H1 (cell line): ENCODE measurements around the gene RGS11. TPM values are rescaled to one million over a fixed set of nuclear protein-coding genes. Genes with fewer than 3 reads are reported as not detected.

Source experiments
- HDAC2 ChIP-seq, 2 experiments: fragments of 300-600 bp in 1 of 2; sonication (generic) in 1 of 2; IDR thresholded peaks; 2 replicates each; pipeline ENCODE4 v1.6.1; 2011 to 2012; ENCODE audit warnings: low read depth in 2 of 2, low read length in 2 of 2, mild to moderate bottlenecking in 2 of 2, moderate library complexity in 2 of 2, borderline replicate concordance in 1 of 2, inconsistent platforms in 1 of 2
- SIRT6 ChIP-seq: IDR thresholded peaks from one replicate; pipeline ENCODE4 v1.7.1; 2012; ENCODE audit warnings: low read length, inconsistent platforms
- polyA plus RNA-seq, 7 experiments: library from polyadenylated mRNA; depleted of rRNA in 3 of 7; stranded (reverse) in 5 of 7; unstranded in 2 of 7; fragments of >200 nt in 5 of 7; fragments of 200-250 nt in 2 of 7; gene quantifications; 1 replicate in 5 of 7; 2 replicates in 1 of 7; 4 replicates in 1 of 7; pipeline versions ENCODE4 v1.2.1 to v1.2.3, GENCODE V29; 2011 to 2013; ENCODE audit warnings: missing spikeins in 2 of 7, mixed read lengths in 2 of 7
- total RNA-seq: library from RNA; stranded (reverse); fragmentation: NEBNext Ultra II Directional; extraction: Animal tissue kit (Norgen Biotek cat#: 25700); gene quantifications from 2 replicates; pipeline ENCODE4 v1.2.1, GENCODE V29; 2021
- TF ChIP-seq, protein P1 (sequence below): IDR thresholded peaks from 2 replicates; pipeline ENCODE4 v1.6.1; 2011; ENCODE audit warnings: low read depth, mild to moderate bottlenecking, low read length; ENCODE audit not compliant: insufficient read depth

Gene RGS11
- total and polyA plus RNA-seq, 2 of the 8 experiments (the other 6 are each of a cell fraction or from before 2014, with no cell fraction given), result 0.84 to 1.2 TPM

DNA sequence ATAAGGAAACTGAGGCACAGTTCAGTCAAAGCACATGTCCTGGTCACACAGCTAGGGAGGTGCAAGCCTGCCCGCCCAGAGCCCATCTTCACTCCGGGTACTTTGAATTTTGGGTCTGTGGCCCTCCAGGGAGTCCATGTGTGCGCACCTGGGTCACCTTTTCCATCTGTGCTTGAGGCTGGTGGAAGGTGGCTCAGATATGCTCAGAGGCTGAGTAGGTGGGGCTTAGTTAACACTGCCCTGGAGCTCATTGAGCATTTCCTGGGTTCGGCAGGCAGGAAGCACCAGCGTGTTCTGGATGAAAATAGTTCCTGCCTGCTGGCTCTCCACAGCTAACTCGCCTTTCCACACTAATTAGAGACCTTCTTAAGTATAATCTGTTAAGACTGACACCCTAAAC lies 21.9 kb downstream of the RGS11 start (continued):
- TF ChIP-seq, protein P1, sequence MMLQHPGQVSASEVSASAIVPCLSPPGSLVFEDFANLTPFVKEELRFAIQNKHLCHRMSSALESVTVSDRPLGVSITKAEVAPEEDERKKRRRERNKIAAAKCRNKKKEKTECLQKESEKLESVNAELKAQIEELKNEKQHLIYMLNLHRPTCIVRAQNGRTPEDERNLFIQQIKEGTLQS, result no peak
- no peak for TF ChIP-seq HDAC2 (IDR thresholded peaks at IDR 0.05; ENCODE audit: borderline replicate concordance in 1 of 2, low read depth in 2 of 2, low read length in 2 of 2)
- TF ChIP-seq SIRT6, result no peak
